Heart left ventricle (tissue), 13 donors: ENCODE results near the gene MREG.

Source experiments
- POLR2A ChIP-seq, 2 donors: fragments of 450-650 bp; IDR thresholded peaks; one replicate each; pipeline ENCODE4 v1.6.1; 2017; ENCODE audit warnings: antibody characterized with exemption in 2 of 2, mild to moderate bottlenecking in 2 of 2, moderate library complexity in 2 of 2
- TF ChIP-seq, protein P1 (sequence below), 12 donors: fragments of 200-600 bp; sonication (generic) in 4 of 12; IDR thresholded peaks; one replicate each; pipeline versions ENCODE4 v1.5.0 to v1.8.0; 2018 to 2022; ENCODE audit warnings: antibody characterized with exemption in 12 of 12, mild to moderate bottlenecking in 5 of 12
- donor health status: ischemic (EF 13 %, LVEDD 7.1; RV severe dilation, severe dysfunction).
- donor health status: DM: no; HTN: yes; CAD: no.
- donor health status: DM: no; HTN: no; CAD: no.
- donor health status: ischemic (EF 25% LVEDD 6.9; RV normal size, moderate dysfunction).
- donor health status: ischemic (EF 25% LVEDD 5.7; RV mildly dilated, moderate dysfunction).
- donor health status: ischemic (EF 35%, LVEDD 5.7; RV mildly dilated, moderate dysfunction).
- donor health status: nonischemic (EF 11% LVEDD 7.7; RV severe dilation, severe dysfunction).
- donor health status: DM: yes; HTN: yes; CAD: no.
- donor health status: PGD.
- donor health status: ischemic (EF 29% LVEDD 5.4; RV normal size, mild dysfunction).
- donor health status: nonischemic (EF 23%, LVEDD 6.1; RV moderate dilation, normal function).

DNA sequence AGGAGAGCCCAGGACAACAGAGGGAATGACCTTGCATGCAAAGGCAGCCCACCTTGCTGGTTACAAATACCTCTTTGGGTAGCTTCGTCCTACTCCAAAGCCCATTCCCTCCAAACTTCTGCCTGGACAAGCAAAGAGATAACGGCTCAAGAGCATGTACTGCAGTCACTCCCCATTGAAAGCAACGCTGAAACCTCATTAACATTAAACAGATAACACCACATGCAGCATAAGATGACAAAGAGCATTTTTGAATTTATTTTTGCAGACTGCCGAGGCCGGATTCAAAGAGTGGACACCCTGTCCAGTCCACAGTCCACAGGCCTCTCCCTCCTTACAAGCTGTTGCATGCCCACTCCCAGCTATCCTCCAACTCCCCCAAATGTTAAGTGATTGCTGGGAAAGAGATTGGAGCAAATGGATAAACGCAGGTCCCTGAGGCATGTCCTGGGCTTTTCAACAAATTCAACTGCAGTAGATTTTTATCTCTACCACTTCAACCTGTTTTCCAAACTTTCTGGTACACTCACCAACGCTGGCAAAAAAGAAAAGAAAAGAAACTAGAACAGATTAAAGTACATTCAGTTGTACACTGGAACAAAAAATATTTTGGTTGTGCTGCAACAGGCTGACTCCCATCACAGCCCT is 40.1 kb downstream of the MREG start:
- TF ChIP-seq, protein P1, sequence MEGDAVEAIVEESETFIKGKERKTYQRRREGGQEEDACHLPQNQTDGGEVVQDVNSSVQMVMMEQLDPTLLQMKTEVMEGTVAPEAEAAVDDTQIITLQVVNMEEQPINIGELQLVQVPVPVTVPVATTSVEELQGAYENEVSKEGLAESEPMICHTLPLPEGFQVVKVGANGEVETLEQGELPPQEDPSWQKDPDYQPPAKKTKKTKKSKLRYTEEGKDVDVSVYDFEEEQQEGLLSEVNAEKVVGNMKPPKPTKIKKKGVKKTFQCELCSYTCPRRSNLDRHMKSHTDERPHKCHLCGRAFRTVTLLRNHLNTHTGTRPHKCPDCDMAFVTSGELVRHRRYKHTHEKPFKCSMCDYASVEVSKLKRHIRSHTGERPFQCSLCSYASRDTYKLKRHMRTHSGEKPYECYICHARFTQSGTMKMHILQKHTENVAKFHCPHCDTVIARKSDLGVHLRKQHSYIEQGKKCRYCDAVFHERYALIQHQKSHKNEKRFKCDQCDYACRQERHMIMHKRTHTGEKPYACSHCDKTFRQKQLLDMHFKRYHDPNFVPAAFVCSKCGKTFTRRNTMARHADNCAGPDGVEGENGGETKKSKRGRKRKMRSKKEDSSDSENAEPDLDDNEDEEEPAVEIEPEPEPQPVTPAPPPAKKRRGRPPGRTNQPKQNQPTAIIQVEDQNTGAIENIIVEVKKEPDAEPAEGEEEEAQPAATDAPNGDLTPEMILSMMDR (IDR thresholded peaks at IDR 0.05), result no peak
- no peak for TF ChIP-seq POLR2A (IDR thresholded peaks at IDR 0.05)
